Neural cell (in vitro differentiated cells): ENCODE results near the gene DMTF1. TPM values are rescaled to one million over a fixed set of nuclear protein-coding genes. Genes with fewer than 3 reads are reported as not detected.

Experiments
- H2AFZ ChIP-seq: fragments of 200-600, 300-800 bp; sonication (generic), shearing (Covaris generic); 2 replicates; pipeline ENCODE4 v1.6.0; 2014; ENCODE audit warnings: low read depth, mild to moderate bottlenecking, antibody characterized with exemption, low read length, moderate library complexity
- H3F3A ChIP-seq: fragments of 200-600 bp; shearing (Covaris generic); 2 replicates; pipeline ENCODE4 v1.6.1; 2016; ENCODE audit warnings: mild to moderate bottlenecking, moderate library complexity, mixed read lengths, antibody characterized with exemption, low read length; ENCODE audit not compliant: insufficient read depth, poor library complexity, severe bottlenecking
- H3K27ac ChIP-seq: fragments of 200-600, 300-800 bp; sonication (generic), shearing (Covaris generic); 2 replicates; pipeline ENCODE4 v1.5.1; 2014; ENCODE audit warnings: mild to moderate bottlenecking, low read length, moderate library complexity
- H3K27me3 ChIP-seq: fragments of 300-800, 200-600 bp; sonication (generic), shearing (Covaris generic); 2 replicates; pipeline ENCODE4 v1.6.0; 2014; ENCODE audit warnings: mild to moderate bottlenecking, low read depth, low read length, moderate library complexity; ENCODE audit not compliant: insufficient read depth
- H3K36me3 ChIP-seq: fragments of 300-800, 200-600 bp; sonication (generic), shearing (Covaris generic); 2 replicates; pipeline ENCODE4 v1.5.1; 2014; ENCODE audit warnings: mild to moderate bottlenecking, antibody characterized with exemption, low read length, moderate library complexity; ENCODE audit not compliant: insufficient read depth
- H3K4me2 ChIP-seq: fragments of 300-800, 200-600 bp; sonication (generic), shearing (Covaris generic); 2 replicates; pipeline ENCODE4 v1.6.0; 2014; ENCODE audit warnings: mild to moderate bottlenecking, low read length
- H3K4me3 ChIP-seq: fragments of 300-800, 200-600 bp; sonication (generic), shearing (Covaris generic); 2 replicates; pipeline ENCODE4 v1.5.1; 2014; ENCODE audit warnings: mild to moderate bottlenecking, low read length, moderate library complexity
- H3K79me2 ChIP-seq: fragments of 200-600 bp; shearing (Covaris generic); replicated peaks from 2 replicates; pipeline ENCODE4 v1.6.0; 2014; ENCODE audit warnings: mild to moderate bottlenecking, low read length, moderate library complexity; ENCODE audit not compliant: insufficient read depth
- H3K9ac ChIP-seq: fragments of 300-800, 200-600 bp; sonication (generic), shearing (Covaris generic); 2 replicates; pipeline ENCODE4 v1.6.1; 2016; ENCODE audit warnings: mild to moderate bottlenecking, low read length, mixed read lengths
- H3K9me2 ChIP-seq: fragments of 200-600 bp; shearing (Covaris generic); 2 replicates; pipeline ENCODE4 v1.6.1; 2016; ENCODE audit warnings: mild to moderate bottlenecking, low read length, mixed read lengths; ENCODE audit not compliant: insufficient read depth
- H3K9me3 ChIP-seq: fragments of 200-600, 300-800 bp; sonication (generic), shearing (Covaris generic); 2 replicates; pipeline ENCODE4 v1.6.1; 2016; ENCODE audit warnings: mild to moderate bottlenecking, mixed run types, low read length, moderate library complexity, mixed read lengths
- H4K20me1 ChIP-seq: fragments of 200-600 bp; shearing (Covaris generic); 2 replicates; pipeline ENCODE4 v1.6.1; 2016; ENCODE audit warnings: mild to moderate bottlenecking, mixed run types; ENCODE audit not compliant: insufficient read depth
- CTCF ChIP-seq: fragments of 450-650 bp; IDR thresholded peaks from 2 replicates; pipeline ENCODE4 v1.5.1; 2014; ENCODE audit warnings: antibody characterized with exemption, mild to moderate bottlenecking, moderate library complexity; ENCODE audit not compliant: poor library complexity, severe bottlenecking
- EP300 ChIP-seq: fragments of 450-650 bp; conservative IDR thresholded peaks from 2 replicates; pipeline ENCODE4 v1.6.1; 2014; ENCODE audit warnings: antibody characterized with exemption, mild to moderate bottlenecking, moderate library complexity; ENCODE audit not compliant: poor library complexity, severe bottlenecking
- EZH2 ChIP-seq: fragments of 200-600, 300-800 bp; shearing (Covaris generic), sonication (generic); IDR thresholded peaks from 2 replicates; pipeline ENCODE4 v1.6.1; 2014; ENCODE audit warnings: antibody characterized with exemption, low read length, borderline replicate concordance, mild to moderate bottlenecking; ENCODE audit not compliant: insufficient read depth, poor library complexity, severe bottlenecking
- MXI1 ChIP-seq: fragments of 450-650 bp; conservative IDR thresholded peaks from 2 replicates; pipeline ENCODE4 v1.6.1; 2014; ENCODE audit warnings: antibody characterized with exemption, mild to moderate bottlenecking; ENCODE audit not compliant: poor library complexity, severe bottlenecking
- POLR2AphosphoS5 ChIP-seq: IDR thresholded peaks from 2 replicates; pipeline ENCODE4 v1.6.1; 2012
- RAD21 ChIP-seq: fragments of 450-650 bp; conservative IDR thresholded peaks from 2 replicates; pipeline ENCODE4 v1.6.1; 2014; ENCODE audit warnings: antibody characterized with exemption, mild to moderate bottlenecking, moderate library complexity
- REST ChIP-seq: IDR thresholded peaks from 2 replicates; pipeline ENCODE4 v1.6.1; 2012; ENCODE audit warnings: borderline replicate concordance
- SMC3 ChIP-seq: fragments of 450-650 bp; conservative IDR thresholded peaks from 2 replicates; pipeline ENCODE4 v1.6.1; 2014; ENCODE audit warnings: antibody characterized with exemption, mild to moderate bottlenecking, moderate library complexity; ENCODE audit not compliant: poor library complexity
- TAF1 ChIP-seq: IDR thresholded peaks from 2 replicates; pipeline ENCODE4 v1.6.1; 2012; ENCODE audit warnings: low read depth
- polyA plus RNA-seq: library from polyadenylated mRNA; depleted of rRNA; stranded (reverse); fragments of >200 nt; gene quantifications from 2 replicates; pipeline ENCODE4 v1.2.3, GENCODE V29; 2014

DMTF1 gene
- polyA plus RNA-seq, 1 donor from 2014 or later: 314 TPM

- no peak overlapping the region for H3K9ac ChIP-seq
- no peaks in the 10 kb centered on the region for H3K79me2 ChIP-seq
- H4K20me1 ChIP-seq: no peaks in the 10 kb centered on the region
- H3K27ac ChIP-seq: no peak overlapping the region
- H3K9me3 ChIP-seq: no peaks in the 10 kb centered on the region
- no peak overlapping the region for H3K4me2 ChIP-seq
- H3K9me2 ChIP-seq: no peaks in the 10 kb centered on the region
- no peaks in the 10 kb centered on the region for H3F3A ChIP-seq
- H3K36me3 ChIP-seq: no peaks in the 10 kb centered on the region
- H3K4me3 ChIP-seq: no peak overlapping the region
- peaks cover 23% of the 10 kb centered on the region for H3K27me3 ChIP-seq
- TF ChIP-seq CTCF: no peak
- no peak for TF ChIP-seq REST
- TF ChIP-seq POLR2AphosphoS5: no peak
- no peak overlapping the region for H2AFZ ChIP-seq
Measured at GRCh38 chr7:87225696-87226095, 73.4 kb downstream of the DMTF1 start.

GRCh38 chr7:87226495-87226894 is 74.2 kb downstream of the DMTF1 start:
- Histone ChIP-seq H4K20me1 (no peaks in the 10 kb centered on the region), H3K79me2 (no peaks in the 10 kb centered on the region), H3K9me3 (no peaks in the 10 kb centered on the region), H3K9me2 (no peaks in the 10 kb centered on the region), H3K36me3 (no peaks in the 10 kb centered on the region), H3K4me3 (no peak overlapping the region), H3F3A (no peaks in the 10 kb centered on the region), H3K4me2 (no peak overlapping the region), H3K9ac (no peak overlapping the region), H2AFZ (no peak overlapping the region), H3K27me3 (peaks cover 15% of the 10 kb centered on the region), H3K27ac (no peak overlapping the region)
- TF ChIP-seq TAF1 (no peak), CTCF (no peak), EP300 (no peak), REST (no peak), RAD21 (no peak), EZH2 (no peak), POLR2AphosphoS5 (no peak), SMC3 (no peak), MXI1 (no peak)
